HG03520 (cell line): ENCODE results near the gene DHX34.
A peak's percentile ranks its signal among the peaks of the same experiment; 100 is the strongest.

Source experiments
- ATAC-seq: cut with Tn5 transposase; IDR thresholded peaks from one replicate; pipeline ENCODE4 v1.9.1; 2021; ENCODE audit warnings: mild to moderate bottlenecking, moderate library complexity; ENCODE audit not compliant: unreplicated experiment

The DHX34 gene

DNA sequence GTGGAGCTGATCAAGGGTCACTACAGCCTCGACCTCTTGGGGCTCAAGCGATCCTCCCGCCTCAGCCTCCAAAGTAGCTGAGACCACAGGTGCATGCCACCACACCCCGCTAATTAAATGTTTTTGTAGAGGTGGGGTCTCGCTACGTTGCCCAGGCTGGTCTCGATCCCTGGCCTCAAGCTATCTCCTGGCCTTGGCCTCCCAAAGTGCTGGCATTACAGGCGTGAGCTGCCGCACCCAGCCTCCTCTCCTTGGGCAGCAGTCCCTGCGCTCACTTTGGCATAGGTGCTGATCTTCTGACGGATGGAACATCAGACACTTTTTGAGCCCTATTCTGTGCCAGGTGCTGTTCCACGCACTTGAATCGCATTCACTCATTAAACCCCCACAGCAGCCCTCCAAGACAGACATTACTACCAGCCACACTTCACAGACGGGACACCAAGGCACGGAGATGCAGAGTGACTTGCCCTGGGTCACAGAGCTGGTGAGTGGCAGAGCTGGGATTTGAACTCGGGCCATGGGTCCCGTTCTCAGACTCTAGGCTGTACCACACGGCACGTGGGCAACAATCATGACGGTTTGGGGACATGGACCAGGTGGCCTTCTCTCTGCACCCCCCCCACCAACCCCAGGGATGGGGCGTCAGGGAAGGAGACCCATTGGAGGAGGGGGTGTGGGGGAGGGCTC, 67.0 kb downstream of the DHX34 start:
- no peak for ATAC-seq

DNA sequence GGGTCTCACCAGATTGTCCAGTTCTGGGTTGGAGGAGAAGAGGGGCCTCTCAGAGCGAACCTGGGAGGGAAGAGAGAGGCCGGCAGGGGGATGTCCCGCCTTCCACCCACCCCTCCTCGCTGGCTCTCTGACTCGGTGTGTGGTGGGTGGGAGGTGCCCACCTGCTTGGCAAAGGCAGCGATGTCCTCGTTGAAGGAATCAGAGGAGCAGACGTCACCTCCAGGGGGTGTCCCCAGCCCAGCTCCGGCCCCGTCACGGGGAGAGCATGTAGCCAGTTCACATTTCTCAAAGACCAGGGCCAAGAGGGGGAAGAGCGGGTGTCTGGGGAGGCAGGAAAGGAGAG, 67.5 kb downstream of the DHX34 start:
- ATAC-seq = no peak

DNA sequence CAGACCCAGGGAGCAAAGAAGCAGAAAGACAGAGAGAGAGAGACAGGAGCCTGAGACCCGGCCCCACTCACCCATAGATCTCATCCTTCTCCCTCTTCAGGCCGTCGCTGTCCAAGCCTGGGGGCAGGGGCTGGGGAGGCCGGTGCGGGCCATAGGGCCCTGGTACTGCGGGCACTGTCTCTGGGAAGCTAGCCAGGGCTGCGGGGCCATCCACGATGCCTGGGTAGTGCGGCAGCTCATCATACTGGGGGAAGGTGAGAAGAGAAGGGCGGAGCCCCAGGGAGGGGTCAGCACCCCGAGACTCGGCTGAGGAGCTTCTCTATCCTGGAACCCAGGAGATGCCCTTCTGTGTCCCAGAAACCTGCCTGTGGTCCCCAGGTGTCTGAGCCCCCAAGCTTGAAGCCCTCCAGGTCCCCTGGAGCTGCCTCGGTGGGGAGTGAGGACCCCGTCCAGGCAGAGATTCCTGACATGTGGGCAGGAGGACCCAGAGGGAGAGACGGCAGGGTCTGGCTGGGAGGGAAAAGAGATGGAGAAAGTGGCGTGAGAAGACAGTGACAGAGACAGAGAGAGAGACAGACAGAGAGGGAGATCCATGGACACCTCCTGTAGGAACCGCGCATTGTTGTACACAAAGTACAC, 68.1 kb downstream of the DHX34 start:
- ATAC-seq = no peak

- ATAC-seq = no peak
These were observed 68.9 kb downstream of the DHX34 start for GRCh38 chr19:47417746-47418691.

- ATAC-seq = no peak
These were observed 69.5 kb downstream of the DHX34 start for GRCh38 chr19:47418692-47419029.

GRCh38 chr19:47419030-47419783, 70.1 kb downstream of the DHX34 start, which contains the start of gene MEIS3:
TSS of gene MEIS3 (minus strand) at chr19:47419527. CDS start at chr19:47419081, 446 bp downstream.
- no peak for ATAC-seq

GRCh38 chr19:47419789-47420188, 70.7 kb downstream of the DHX34 start:
- ATAC-seq = no peak

- ATAC-seq = no peak
These were observed 72.2 kb downstream of the DHX34 start for GRCh38 chr19:47421244-47421786.

DNA sequence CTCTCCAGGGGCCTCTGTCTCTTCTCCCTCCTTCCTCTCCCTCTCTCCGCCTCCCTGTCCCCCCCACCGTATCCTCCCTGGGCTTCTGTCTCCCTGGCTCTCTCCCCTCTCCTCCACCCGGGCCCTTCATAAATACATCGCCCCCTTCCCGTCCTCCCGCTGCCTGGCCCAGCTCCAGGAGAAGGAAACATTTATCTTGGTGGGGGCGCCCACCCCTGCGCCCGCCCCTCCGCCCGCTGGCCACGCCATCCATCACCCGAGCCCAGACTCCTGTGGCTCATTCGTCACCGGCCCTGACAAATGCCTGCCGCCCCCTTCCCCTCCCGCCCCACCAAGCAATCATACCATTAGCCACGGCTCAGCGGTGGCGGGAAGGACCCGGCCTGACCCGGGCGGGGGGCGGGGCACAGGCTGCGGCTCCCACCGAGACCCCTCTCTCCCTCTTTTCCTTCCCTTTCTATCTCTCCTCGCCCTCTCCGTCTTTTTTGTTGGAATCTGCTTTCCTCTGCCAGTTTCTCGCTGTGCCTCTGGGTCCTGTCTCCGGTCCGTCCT, 72.8 kb downstream of the DHX34 start:
- ATAC-seq = no peak

DNA sequence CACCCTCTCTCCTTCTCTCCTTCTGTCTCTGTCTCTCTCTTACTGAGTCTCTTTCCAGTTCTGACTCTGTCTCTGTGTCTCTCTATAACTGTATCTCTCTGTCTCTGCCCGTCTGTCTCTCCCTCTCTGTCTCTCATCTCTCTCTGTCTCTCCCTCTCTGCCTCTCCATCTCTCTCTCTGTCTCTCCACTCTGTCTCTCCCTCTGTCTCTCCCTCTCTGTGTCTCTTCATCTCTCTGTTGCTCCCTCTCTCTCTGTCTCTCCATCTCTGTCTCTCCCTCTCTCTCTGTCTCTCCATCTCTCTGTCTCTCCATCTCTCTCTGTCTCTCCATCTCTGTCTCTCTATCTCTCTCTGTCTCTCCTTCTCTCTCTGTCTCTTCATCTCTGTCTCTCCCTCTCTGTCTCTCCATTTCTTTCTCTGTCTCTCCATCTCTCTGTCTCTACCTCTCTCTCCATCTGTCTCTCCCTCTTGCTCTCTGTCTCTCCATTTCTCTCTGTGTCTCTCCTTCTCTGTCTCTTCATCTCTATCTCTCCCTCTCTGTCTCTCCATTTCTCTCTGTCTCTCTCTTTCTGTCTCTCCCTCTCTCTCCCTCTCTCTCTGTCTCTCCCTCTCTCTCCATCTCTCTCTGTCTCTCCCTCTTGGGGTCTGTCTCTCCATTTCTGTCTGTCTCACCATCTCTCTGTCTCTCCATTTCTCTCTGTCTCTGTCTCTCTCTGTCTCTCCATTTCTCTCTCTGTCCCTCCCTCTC, 73.5 kb downstream of the DHX34 start:
- ATAC-seq = no peak

DNA sequence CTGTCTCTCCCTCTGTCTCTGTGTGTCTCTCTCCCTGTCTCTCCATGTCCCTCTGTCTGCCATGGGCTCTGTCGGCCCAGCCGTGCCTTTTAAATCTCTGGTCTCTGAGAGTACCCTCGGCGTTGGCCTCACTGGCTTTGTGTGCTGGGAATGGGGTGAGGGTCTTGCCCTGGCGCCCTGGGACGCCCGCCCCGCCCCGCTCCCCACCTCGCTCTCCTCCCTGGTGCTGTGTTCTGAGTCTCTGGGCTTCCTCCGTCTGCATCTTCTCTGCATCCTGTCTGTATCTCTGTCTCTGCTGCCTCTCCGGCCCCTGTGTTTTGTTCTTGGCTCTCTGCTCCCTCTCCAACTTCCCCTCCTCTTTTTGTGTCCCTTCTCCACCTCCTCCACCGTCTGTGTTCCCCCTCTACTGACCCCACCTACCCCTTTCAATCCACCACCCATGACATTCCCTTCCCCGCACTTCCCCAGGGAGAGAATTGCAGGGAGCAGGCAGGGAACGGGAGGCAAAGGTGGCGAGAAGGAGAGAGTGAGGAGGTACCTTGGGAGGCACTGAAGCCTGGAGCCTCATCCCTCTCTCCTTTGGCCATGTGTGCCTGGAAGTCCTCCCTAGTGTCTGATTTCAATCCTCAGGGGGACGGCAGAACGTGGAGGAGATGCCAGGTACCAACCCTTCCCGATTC, 74.2 kb downstream of the DHX34 start:
- ATAC-seq = no peak

GRCh38 chr19:47427241-47428176, 78.4 kb downstream of the DHX34 start:
- no peak for ATAC-seq

- ATAC-seq = peak; percentile 56
These were observed 79.2 kb downstream of the DHX34 start for GRCh38 chr19:47428177-47428894.

DNA sequence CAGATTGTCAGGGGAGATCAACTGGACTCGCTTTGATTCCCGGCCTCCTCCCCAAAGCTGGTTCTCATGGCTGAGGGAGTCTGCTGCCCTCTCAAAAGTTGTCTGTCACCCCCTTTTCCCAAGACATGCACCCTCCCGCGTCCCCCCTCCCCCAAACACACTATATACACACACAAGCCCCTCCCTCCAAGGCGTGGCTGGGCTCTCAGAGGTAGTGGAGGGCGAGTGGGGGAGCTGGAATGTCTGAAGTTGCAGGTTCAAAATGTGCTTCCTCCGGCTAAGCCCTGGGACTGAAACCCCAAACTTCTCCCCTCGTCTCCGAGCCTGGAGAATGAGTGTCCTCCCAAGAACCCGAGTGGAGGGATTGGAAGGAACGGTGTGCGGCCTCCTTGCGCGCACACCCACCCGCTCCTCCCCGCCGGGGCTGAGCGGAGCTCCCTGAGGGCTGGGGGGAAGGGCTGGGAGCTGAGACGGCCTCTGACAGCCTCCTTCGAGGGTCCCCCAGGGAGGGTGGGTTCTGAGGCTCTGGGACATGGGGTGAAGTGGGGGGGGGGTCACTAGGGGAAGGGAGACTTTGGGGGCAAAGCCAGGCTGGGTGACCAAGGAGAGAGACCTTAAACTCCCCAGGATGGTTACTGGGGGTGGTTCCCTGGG, 80.2 kb downstream of the DHX34 start:
- no peak for ATAC-seq

- no peak for ATAC-seq
These were observed 81.1 kb downstream of the DHX34 start for GRCh38 chr19:47430041-47430802.

DNA sequence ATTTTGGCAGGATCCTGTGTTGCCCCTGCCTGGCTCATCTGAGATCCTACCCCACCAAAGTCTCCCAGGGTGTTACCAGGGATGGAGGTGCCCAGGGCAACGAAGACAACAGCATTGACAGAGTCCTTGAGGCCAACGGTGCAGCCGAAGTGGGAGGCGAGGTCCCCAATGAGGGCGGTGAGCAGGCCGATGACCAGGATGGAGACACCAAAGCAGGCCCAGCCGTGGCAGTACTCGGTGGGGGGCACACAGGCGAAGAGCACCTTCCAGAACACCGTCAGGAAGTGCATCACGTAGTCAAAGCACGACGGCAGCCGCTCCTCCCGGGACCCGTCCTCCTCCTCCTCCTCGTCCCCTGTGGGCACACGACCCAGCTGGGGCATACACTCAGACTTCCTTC, 83.0 kb downstream of the DHX34 start:
- ATAC-seq = no peak
